Tibial artery (tissue), 4 donors: ENCODE measurements around the gene SYNJ2.

Source experiments
- DNase-seq, 2 donors: peaks; one replicate each; pipeline ENCODE4 v3.0.0-alpha.2; 2019
- H3K27ac ChIP-seq, 2 donors: fragments of 200-600 bp; sonication (generic) in 1 of 2; 1 replicate in 1 of 2; 2 replicates in 1 of 2; pipeline ENCODE4 v1.5.1; 2018 to 2019; ENCODE audit warnings: mild to moderate bottlenecking in 1 of 2
- H3K27me3 ChIP-seq, 2 donors: fragments of 200-600 bp; sonication (generic) in 1 of 2; one replicate each; pipeline versions ENCODE4 v1.5.1 to v1.6.0; 2016 to 2019
- H3K36me3 ChIP-seq, 3 donors: fragments of 200-600 bp; sonication (generic) in 2 of 3; one replicate each; pipeline ENCODE4 v1.5.1; 2016 to 2019; ENCODE audit warnings: mild to moderate bottlenecking in 2 of 3
- H3K4me1 ChIP-seq, 4 donors: fragments of 200-600 bp; sonication (generic) in 2 of 4; 1 replicate in 3 of 4; 2 replicates in 1 of 4; pipeline ENCODE4 v1.5.1; 2016 to 2019
- H3K4me3 ChIP-seq, 2 donors: fragments of 200-600 bp; sonication (generic) in 1 of 2; 1 replicate in 1 of 2; 2 replicates in 1 of 2; pipeline ENCODE4 v1.5.1; 2018 to 2019; ENCODE audit warnings: mild to moderate bottlenecking in 2 of 2
- H3K9me3 ChIP-seq, 3 donors: fragments of 200-600 bp; sonication (generic) in 1 of 3; one replicate each; pipeline ENCODE4 v1.5.1; 2016 to 2019
- intact Hi-C: fragments of 100-400 bp; cut with DNase I; formaldehyde crosslinking; loops from one replicate; pipeline ENCODE4 v1.15.0; 2023; ENCODE audit warnings: low total_unique reads
- TF ChIP-seq, protein P1 (sequence below), 2 experiments: fragments of 200-600 bp in 1 of 2; fragments of 450-650 bp in 1 of 2; IDR thresholded peaks; one replicate each; pipeline ENCODE4 v1.5.1; 2017 to 2019; ENCODE audit warnings: antibody characterized with exemption in 2 of 2, mild to moderate bottlenecking in 1 of 2, moderate library complexity in 1 of 2

Gene SYNJ2

DNA sequence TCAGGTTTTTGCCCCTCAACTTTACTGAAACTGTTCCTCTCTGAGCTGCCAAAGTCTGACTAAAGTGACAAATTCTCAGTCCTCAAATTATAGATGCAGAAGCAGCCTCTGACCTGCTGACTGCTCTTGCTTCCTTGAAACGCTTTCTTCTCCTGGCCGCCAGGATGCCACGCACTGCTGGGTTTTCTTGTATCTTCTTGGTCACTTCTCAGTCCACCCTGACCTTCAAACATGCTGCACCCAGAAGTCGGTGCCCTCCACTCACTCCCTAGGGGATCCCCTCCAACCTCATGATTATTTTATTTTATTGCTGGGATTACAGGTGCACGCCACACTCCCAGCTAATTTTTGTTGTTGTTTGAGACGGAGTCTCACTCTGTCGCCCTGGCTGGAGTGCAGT is 24.7 kb downstream of the SYNJ2 start:
- Histone ChIP-seq H3K36me3 (no peaks in the 10 kb centered on the region), H3K27ac (peak overlapping the region; percentile 38 to 76), H3K9me3 (no peaks in the 10 kb centered on the region), H3K27me3 (no peaks in the 10 kb centered on the region), H3K4me1 (peaks cover 0 to 66% (median 44%) of the 10 kb centered on the region in 4 donors), H3K4me3 (no peak overlapping the region)
- intact Hi-C loops: no loop called here
- TF ChIP-seq, protein P1, sequence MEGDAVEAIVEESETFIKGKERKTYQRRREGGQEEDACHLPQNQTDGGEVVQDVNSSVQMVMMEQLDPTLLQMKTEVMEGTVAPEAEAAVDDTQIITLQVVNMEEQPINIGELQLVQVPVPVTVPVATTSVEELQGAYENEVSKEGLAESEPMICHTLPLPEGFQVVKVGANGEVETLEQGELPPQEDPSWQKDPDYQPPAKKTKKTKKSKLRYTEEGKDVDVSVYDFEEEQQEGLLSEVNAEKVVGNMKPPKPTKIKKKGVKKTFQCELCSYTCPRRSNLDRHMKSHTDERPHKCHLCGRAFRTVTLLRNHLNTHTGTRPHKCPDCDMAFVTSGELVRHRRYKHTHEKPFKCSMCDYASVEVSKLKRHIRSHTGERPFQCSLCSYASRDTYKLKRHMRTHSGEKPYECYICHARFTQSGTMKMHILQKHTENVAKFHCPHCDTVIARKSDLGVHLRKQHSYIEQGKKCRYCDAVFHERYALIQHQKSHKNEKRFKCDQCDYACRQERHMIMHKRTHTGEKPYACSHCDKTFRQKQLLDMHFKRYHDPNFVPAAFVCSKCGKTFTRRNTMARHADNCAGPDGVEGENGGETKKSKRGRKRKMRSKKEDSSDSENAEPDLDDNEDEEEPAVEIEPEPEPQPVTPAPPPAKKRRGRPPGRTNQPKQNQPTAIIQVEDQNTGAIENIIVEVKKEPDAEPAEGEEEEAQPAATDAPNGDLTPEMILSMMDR (IDR thresholded peaks at IDR 0.05): no peak
- no peak for DNase-seq

DNA sequence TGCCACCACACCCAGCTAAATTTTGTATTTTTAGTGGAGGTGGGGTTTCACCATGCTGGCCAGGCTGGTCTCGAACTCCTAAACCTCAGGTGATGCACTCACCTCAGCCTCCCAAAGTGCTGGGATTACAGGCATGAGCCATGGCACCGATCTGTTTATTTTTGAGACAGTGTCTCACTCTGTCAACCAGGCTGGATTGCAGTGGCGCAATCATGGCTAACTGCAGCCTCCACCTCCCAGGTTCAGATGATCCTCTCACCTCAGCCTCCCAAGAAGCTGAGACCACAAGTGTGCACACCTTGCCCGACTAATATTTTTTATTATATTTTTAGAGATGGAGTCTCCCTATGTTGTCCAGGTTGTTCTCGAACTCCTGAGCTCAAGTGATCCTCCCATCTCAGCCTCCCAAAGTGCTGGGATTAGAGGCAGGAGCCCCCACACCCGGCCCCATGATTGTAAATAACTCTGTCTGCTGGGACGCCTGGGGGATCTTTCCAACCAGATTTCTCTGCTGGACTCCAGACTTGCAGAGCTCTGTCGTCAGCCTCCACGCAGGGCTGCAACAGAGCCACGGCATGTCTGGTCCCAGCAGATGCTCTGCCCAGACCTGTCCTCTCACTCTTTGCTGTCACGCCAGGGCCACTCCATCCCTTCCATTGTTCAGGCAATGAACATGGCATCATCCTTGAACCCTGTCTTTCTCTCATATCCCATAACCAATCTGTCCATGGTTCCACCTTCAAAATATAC is 25.3 kb downstream of the SYNJ2 start:
- no peak for DNase-seq
- intact Hi-C loops: no loop called here
- H3K4me3 ChIP-seq: no peak overlapping the region
- H3K4me1 ChIP-seq: peaks cover 0 to 61% (median 40%) of the 10 kb centered on the region in 4 donors
- H3K27me3 ChIP-seq: no peaks in the 10 kb centered on the region
- H3K36me3 ChIP-seq: no peaks in the 10 kb centered on the region
- TF ChIP-seq, protein P1 (IDR thresholded peaks at IDR 0.05): no peak
- H3K27ac ChIP-seq: peak overlapping the region in 1 of 2 donors; percentile 76
- no peaks in the 10 kb centered on the region for H3K9me3 ChIP-seq

DNA sequence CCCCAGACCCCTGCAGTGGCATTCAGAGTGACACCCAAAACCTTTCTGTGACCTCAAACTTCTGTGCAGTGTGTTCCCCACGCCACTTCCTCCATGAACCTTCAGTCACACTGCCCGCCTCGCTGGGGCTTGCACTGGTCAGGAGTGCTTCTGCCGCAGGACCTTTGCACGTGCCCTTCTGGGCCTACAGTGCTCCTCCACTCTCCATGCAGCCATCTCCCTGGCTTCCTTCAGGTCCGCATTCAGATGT is 27.1 kb downstream of the SYNJ2 start:
- TF ChIP-seq, protein P1 (IDR thresholded peaks at IDR 0.05): no peak
- Histone ChIP-seq H3K36me3 (no peaks in the 10 kb centered on the region), H3K4me3 (no peak overlapping the region), H3K27ac (peak overlapping the region in 1 of 2 donors; percentile 25), H3K27me3 (no peaks in the 10 kb centered on the region), H3K9me3 (no peaks in the 10 kb centered on the region), H3K4me1 (peaks cover 0 to 43% (median 22%) of the 10 kb centered on the region in 4 donors)
- intact Hi-C loops: no loop called here
- peak in 1 of 2 donors; percentile 63 for DNase-seq

DNA sequence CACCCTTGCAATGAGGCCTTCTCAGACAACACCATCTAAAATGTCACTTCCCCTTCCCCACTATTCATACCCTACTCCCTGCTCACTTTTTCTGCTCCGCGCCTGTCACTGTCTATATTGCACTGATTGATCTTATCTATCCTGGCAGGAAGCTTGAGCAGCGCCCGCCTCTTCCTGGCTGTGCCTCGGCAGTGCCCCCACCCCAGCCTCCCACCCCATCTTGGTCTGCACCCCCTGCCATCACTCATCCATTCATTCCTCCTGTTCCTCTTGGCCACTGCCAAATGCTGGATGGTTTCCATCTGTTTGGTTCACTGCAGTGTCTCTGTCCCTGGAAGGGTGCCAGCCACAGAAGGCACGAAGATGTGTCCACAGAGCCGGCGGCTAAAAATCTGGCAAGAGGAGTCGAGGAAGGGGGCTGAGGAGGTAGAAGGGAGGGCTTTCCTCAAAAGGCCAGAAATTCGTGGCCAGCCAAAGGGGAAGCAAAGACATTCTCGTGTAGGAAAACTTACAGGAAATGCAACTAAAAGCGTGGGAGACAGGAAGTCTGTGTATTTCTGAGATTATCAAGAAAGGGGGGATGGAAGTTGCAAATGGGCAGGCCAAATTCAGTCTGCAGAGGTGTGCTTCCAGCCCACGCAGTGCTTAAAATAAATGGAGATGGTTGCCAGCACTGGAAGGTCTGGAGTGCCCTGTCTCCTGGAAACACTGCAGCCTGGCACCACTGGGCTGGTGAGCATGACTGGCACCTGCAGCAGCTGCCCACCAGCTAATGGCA is 27.6 kb downstream of the SYNJ2 start:
- no peaks in the 10 kb centered on the region for H3K9me3 ChIP-seq
- TF ChIP-seq, protein P1 (IDR thresholded peaks at IDR 0.05): no peak
- intact Hi-C loops: no loop called here
- DNase-seq: peak; percentile 56 to 68
- no peaks in the 10 kb centered on the region for H3K36me3 ChIP-seq
- no peak overlapping the region for H3K4me3 ChIP-seq
- H3K27me3 ChIP-seq: no peaks in the 10 kb centered on the region
- peaks cover 0 to 38% (median 18%) of the 10 kb centered on the region in 4 donors for H3K4me1 ChIP-seq
- peak overlapping the region; percentile 16 to 25 for H3K27ac ChIP-seq

DNA sequence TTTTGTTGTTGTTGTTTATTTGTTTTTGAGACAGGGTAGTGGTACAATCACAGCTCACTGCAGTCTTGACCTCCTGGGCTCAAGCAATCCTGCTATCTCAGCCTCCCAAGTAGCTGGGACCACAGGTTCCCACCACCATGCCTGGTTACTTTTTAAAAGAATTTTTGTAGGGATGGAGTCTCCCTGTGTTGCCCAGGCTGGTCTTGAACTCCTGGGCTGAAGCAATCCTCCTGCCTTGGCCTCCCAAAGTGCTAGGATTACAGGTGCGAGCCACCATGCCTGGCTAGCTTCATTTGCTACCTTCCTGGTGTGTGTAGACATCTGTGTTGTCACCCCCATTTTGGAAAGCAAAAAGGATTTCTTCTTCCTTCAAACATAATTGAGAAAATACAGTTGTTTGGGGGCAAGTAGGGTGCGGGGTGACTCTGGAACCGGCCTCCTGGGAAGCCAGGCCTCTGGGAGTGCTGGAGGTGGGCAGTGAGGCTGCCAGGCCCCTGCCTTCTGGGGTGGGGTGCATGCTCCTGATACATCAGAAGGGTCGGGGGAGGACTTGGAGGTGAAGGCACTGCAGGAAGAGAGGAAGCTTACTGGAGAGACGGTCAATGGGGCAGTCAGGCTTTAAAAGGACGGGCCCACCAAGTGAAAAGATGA is 28.4 kb downstream of the SYNJ2 start:
- intact Hi-C loops: no loop called here
- Histone ChIP-seq H3K27me3 (no peaks in the 10 kb centered on the region), H3K4me3 (no peak overlapping the region), H3K4me1 (peaks cover 0 to 33% (median 16%) of the 10 kb centered on the region in 4 donors), H3K27ac (peak overlapping the region in 1 of 2 donors; percentile 16), H3K9me3 (no peaks in the 10 kb centered on the region), H3K36me3 (no peaks in the 10 kb centered on the region)
- DNase-seq: peak in 1 of 2 donors; percentile 16
- TF ChIP-seq, protein P1 (IDR thresholded peaks at IDR 0.05): no peak
